H9 (cell line): ENCODE measurements around the gene STXBP6. TPM values are rescaled to one million over a fixed set of nuclear protein-coding genes. Genes with fewer than 3 reads are reported as not detected.
A peak's percentile ranks its signal among the peaks of the same experiment; 100 is the strongest.

Experiments
- DNase-seq: peaks from one replicate; pipeline ENCODE4 v3.0.0-alpha.2; 2017
- H2AFZ ChIP-seq: one replicate; pipeline ENCODE4 v1.6.1; 2013; ENCODE audit warnings: mild to moderate bottlenecking, low read length, control low read depth, moderate library complexity
- H2AK5ac ChIP-seq: 2 replicates; pipeline ENCODE4 v1.6.1; 2013; ENCODE audit warnings: low read length, control low read depth, mixed read lengths; ENCODE audit not compliant: insufficient read length
- H2BK120ac ChIP-seq: one replicate; pipeline ENCODE4 v1.6.1; 2013; ENCODE audit warnings: low read depth, mild to moderate bottlenecking, low read length, control low read depth, inconsistent platforms; ENCODE audit not compliant: poor library complexity, severe bottlenecking
- H2BK12ac ChIP-seq: 2 replicates; pipeline ENCODE4 v1.6.1; 2013; ENCODE audit warnings: low read length, control low read depth, mixed read lengths, low read depth; ENCODE audit not compliant: insufficient read length
- H2BK15ac ChIP-seq: 2 replicates; pipeline ENCODE4 v1.6.1; 2013; ENCODE audit warnings: low read depth, low read length, control low read depth
- H2BK20ac ChIP-seq: one replicate; pipeline ENCODE4 v1.6.1; 2013; ENCODE audit warnings: low read depth, mild to moderate bottlenecking, low read length, control low read depth, inconsistent platforms; ENCODE audit not compliant: poor library complexity, severe bottlenecking
- H2BK5ac ChIP-seq: 2 replicates; pipeline ENCODE4 v1.6.1; 2013; ENCODE audit warnings: low read length, control low read depth, mixed read lengths; ENCODE audit not compliant: insufficient read length
- H3K14ac ChIP-seq: 2 replicates; pipeline ENCODE4 v1.6.1; 2013; ENCODE audit warnings: low read length, control low read depth; ENCODE audit not compliant: insufficient read depth
- H3K18ac ChIP-seq: 2 replicates; pipeline ENCODE4 v1.6.1; 2013; ENCODE audit warnings: low read depth, mild to moderate bottlenecking, mixed read lengths, low read length, control low read depth; ENCODE audit not compliant: insufficient read length
- H3K23ac ChIP-seq: 2 replicates; pipeline ENCODE4 v1.6.1; 2013; ENCODE audit warnings: low read length, control low read depth, mixed read lengths, low read depth; ENCODE audit not compliant: insufficient read length
- H3K23me2 ChIP-seq: 2 replicates; pipeline ENCODE4 v1.6.1; 2013; ENCODE audit warnings: low read depth, mild to moderate bottlenecking, mixed read lengths, low read length, control low read depth; ENCODE audit not compliant: insufficient read length, poor library complexity, severe bottlenecking
- H3K27ac ChIP-seq: 2 replicates; pipeline ENCODE4 v1.5.1; 2013; ENCODE audit warnings: low read length, control low read depth, mixed read lengths, low read depth; ENCODE audit not compliant: insufficient read length
- H3K27me3 ChIP-seq: 2 replicates; pipeline ENCODE4 v1.6.1; 2013; ENCODE audit warnings: low read length, control low read depth, inconsistent platforms; ENCODE audit not compliant: insufficient read depth
- H3K4ac ChIP-seq: 2 replicates; pipeline ENCODE4 v1.6.1; 2013; ENCODE audit warnings: low read depth, mild to moderate bottlenecking, control low read depth, inconsistent platforms, low read length, moderate library complexity
- H3K4me1 ChIP-seq: 2 replicates; pipeline ENCODE4 v1.6.1; 2013; ENCODE audit warnings: low read length, control low read depth, inconsistent platforms; ENCODE audit not compliant: insufficient read depth
- H3K4me2 ChIP-seq: 2 replicates; pipeline ENCODE4 v1.6.1; 2013; ENCODE audit warnings: low read length, control low read depth, mixed read lengths; ENCODE audit not compliant: insufficient read length, insufficient read depth
- H3K56ac ChIP-seq: 2 replicates; pipeline ENCODE4 v1.6.1; 2013; ENCODE audit warnings: low read depth, mild to moderate bottlenecking, mixed read lengths, low read length, control low read depth; ENCODE audit not compliant: insufficient read length
- H3K79me1 ChIP-seq: 2 replicates; pipeline ENCODE4 v1.6.1; 2013; ENCODE audit warnings: low read depth, mild to moderate bottlenecking, moderate library complexity, low read length, control low read depth, inconsistent platforms; ENCODE audit not compliant: insufficient read depth, poor library complexity, severe bottlenecking
- H3K79me2 ChIP-seq: 2 replicates; pipeline ENCODE4 v1.6.1; 2013; ENCODE audit warnings: low read length, control low read depth, inconsistent platforms; ENCODE audit not compliant: insufficient read depth
- H3K9ac ChIP-seq: 2 replicates; pipeline ENCODE4 v1.6.1; 2013; ENCODE audit warnings: low read length, control low read depth, mixed read lengths; ENCODE audit not compliant: insufficient read length; ENCODE audit errors: extremely low read depth
- H3K9me3 ChIP-seq: one replicate; pipeline ENCODE4 v1.6.1; 2013; ENCODE audit warnings: low read depth, low read length, inconsistent platforms; ENCODE audit not compliant: control insufficient read depth
- H3T11ph ChIP-seq: one replicate; pipeline ENCODE4 v1.6.1; 2013; ENCODE audit warnings: mild to moderate bottlenecking, low read length, control low read depth, inconsistent platforms
- H4K20me1 ChIP-seq: one replicate; pipeline ENCODE4 v1.6.1; 2013; ENCODE audit not compliant: control insufficient read depth, insufficient read length, insufficient read depth
- H4K5ac ChIP-seq: 2 replicates; pipeline ENCODE4 v1.6.1; 2013; ENCODE audit warnings: low read depth, mild to moderate bottlenecking, mixed read lengths, low read length, control low read depth; ENCODE audit not compliant: insufficient read length
- H4K8ac ChIP-seq: replicated peaks from 2 replicates; pipeline ENCODE4 v1.6.1; 2013; ENCODE audit warnings: low read length, control low read depth, mixed read lengths, low read depth; ENCODE audit not compliant: insufficient read length
- H4K91ac ChIP-seq: 2 replicates; pipeline ENCODE4 v1.6.1; 2013; ENCODE audit warnings: low read depth, mild to moderate bottlenecking, moderate library complexity, mixed read lengths, low read length, control low read depth; ENCODE audit not compliant: insufficient read length
- H3K27ac Mint-ChIP-seq, 3 experiments: 2 replicates in 2 of 3; 3 replicates in 1 of 3; pipeline ENCODE4 v1.8.0; 2020 to 2021; ENCODE audit warnings: mixed read lengths in 3 of 3, mild to moderate bottlenecking in 1 of 3, moderate library complexity in 1 of 3
- H3K27me3 Mint-ChIP-seq: 2 replicates; pipeline ENCODE4 v1.8.0; 2021; ENCODE audit warnings: low read depth, mild to moderate bottlenecking, moderate library complexity, mixed read lengths
- H3K36me3 Mint-ChIP-seq, 3 experiments: 2 replicates in 2 of 3; 3 replicates in 1 of 3; pipeline ENCODE4 v1.8.0; 2020 to 2021; ENCODE audit warnings: low read depth in 3 of 3, mixed read lengths in 3 of 3; ENCODE audit not compliant: insufficient read depth in 1 of 3
- H3K4me1 Mint-ChIP-seq, 2 experiments: 2 replicates each; pipeline ENCODE4 v1.8.0; 2020; ENCODE audit warnings: mixed read lengths in 2 of 2
- H3K4me3 Mint-ChIP-seq, 2 experiments: 2 replicates in 1 of 2; 3 replicates in 1 of 2; pipeline ENCODE4 v1.8.0; 2020 to 2021; ENCODE audit warnings: mild to moderate bottlenecking in 2 of 2, mixed read lengths in 2 of 2, moderate library complexity in 1 of 2
- H3K9me3 Mint-ChIP-seq, 2 experiments: 2 replicates in 1 of 2; 3 replicates in 1 of 2; pipeline ENCODE4 v1.8.0; 2020; ENCODE audit warnings: mild to moderate bottlenecking in 2 of 2, mixed read lengths in 2 of 2, moderate library complexity in 1 of 2
- WGBS: extraction: QIAGEN DNeasy Blood & Tissue Kit; methylation state at CpG from one replicate; pipeline ENCODE4 v1.1.7; 2013; ENCODE audit warnings: missing lambda C conversion rate, low lambda C conversion rate, mixed read lengths; ENCODE audit not compliant: insufficient read length; ENCODE audit errors: extremely low coverage; 5-methylcytosine and 5-hydroxymethylcytosine counted together
- total RNA-seq: library from RNA; stranded (reverse); gene quantifications from 2 replicates; pipeline ENCODE4 v1.2.1, GENCODE V29; 2021
- TF ChIP-seq, protein P1 (sequence below): fragments of 200-600 bp; sonication (generic); conservative IDR thresholded peaks from 3 replicates; pipeline ENCODE4 v1.8.0; 2021; ENCODE audit warnings: antibody characterized with exemption, mild to moderate bottlenecking

The STXBP6 gene
- total RNA-seq, 1 experiment from 2014 or later = 3.6 TPM

DNA sequence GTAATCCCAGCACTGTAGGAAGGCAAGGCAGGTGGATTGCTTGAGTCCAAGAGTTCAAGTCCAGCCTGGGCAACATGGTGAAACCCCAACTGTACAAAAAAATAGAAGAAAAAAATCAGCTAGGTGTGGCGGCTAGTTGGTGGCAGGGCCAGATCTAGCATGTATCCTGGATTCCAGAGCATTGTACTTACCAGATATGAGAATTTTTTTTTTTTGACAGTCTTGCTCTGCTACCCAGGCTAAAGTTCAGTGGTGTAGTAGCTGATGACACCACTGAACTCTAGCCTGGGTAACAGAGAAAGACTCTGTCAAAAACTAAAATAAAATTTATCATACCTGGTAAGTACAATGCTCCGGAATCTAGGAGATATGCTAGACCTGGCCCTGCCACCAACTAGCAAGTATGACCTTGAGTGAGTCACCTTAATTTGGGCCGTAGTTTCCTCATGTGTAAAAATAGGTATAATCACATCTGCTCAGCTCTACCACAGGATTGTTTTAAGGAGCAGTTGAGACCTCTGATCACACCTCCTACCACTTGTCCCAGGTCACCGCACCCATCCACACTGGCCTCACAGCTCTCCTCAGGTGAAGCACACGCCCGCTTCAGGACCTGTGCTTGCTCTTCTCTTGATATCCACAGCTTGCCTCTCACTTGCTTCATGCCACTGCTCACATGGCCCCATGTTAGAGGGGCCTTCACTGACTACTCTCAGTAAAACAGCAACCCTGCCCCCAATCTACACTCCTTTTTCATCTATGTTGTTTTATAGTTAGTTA, 140.2 kb downstream of the STXBP6 start:
- no peak overlapping the region for H3K14ac ChIP-seq
- no peak overlapping the region for H2AFZ ChIP-seq
- H4K5ac ChIP-seq = no peak overlapping the region
- no peak overlapping the region for H3T11ph ChIP-seq
- Mint-ChIP-seq H3K4me1 (peaks cover 0 to 3% of the 10 kb centered on the region in 2 experiments; a peak in 1 of 4 replicates), H3K27ac (peak overlapping the region in 2 of 3 experiments; percentile 3 to 11; a peak in 3 of 7 replicates), H3K27me3 (no peaks in the 10 kb centered on the region; the same call in 1 of the 2 replicates), H3K36me3 (no peaks in the 10 kb centered on the region), H3K4me3 (no peak overlapping the region), H3K9me3 (no peaks in the 10 kb centered on the region)
- H2BK120ac ChIP-seq = no peak overlapping the region
- TF ChIP-seq, protein P1, sequence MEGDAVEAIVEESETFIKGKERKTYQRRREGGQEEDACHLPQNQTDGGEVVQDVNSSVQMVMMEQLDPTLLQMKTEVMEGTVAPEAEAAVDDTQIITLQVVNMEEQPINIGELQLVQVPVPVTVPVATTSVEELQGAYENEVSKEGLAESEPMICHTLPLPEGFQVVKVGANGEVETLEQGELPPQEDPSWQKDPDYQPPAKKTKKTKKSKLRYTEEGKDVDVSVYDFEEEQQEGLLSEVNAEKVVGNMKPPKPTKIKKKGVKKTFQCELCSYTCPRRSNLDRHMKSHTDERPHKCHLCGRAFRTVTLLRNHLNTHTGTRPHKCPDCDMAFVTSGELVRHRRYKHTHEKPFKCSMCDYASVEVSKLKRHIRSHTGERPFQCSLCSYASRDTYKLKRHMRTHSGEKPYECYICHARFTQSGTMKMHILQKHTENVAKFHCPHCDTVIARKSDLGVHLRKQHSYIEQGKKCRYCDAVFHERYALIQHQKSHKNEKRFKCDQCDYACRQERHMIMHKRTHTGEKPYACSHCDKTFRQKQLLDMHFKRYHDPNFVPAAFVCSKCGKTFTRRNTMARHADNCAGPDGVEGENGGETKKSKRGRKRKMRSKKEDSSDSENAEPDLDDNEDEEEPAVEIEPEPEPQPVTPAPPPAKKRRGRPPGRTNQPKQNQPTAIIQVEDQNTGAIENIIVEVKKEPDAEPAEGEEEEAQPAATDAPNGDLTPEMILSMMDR = no peak
- H3K9ac ChIP-seq = no peak overlapping the region
- no peak for DNase-seq
- H3K4me1 ChIP-seq = no peaks in the 10 kb centered on the region
- H3K23me2 ChIP-seq = no peaks in the 10 kb centered on the region
- H3K18ac ChIP-seq = no peak overlapping the region
- H3K23ac ChIP-seq = no peak overlapping the region
- no peak overlapping the region for H3K4me2 ChIP-seq
- no peaks in the 10 kb centered on the region for H4K20me1 ChIP-seq
- H2AK5ac ChIP-seq = no peak overlapping the region
- no peaks in the 10 kb centered on the region for H3K9me3 ChIP-seq
- no peaks in the 10 kb centered on the region for H3K79me1 ChIP-seq
- no peak overlapping the region for H2BK15ac ChIP-seq
- H3K4ac ChIP-seq = no peak overlapping the region
- H2BK12ac ChIP-seq = no peak overlapping the region
- no peak overlapping the region for H2BK20ac ChIP-seq
- no peaks in the 10 kb centered on the region for H3K79me2 ChIP-seq
- no peak overlapping the region for H2BK5ac ChIP-seq
- no peak overlapping the region for H4K8ac ChIP-seq
- no peak overlapping the region for H4K91ac ChIP-seq
- H3K56ac ChIP-seq = no peak overlapping the region
- no CpG with 5 or more reads among the region's 6 CpGs for WGBS
- H3K27me3 ChIP-seq = no peaks in the 10 kb centered on the region
- H3K27ac ChIP-seq = no peak overlapping the region
